MM.1S (cell line): Measurements from ENCODE around the gene FNTB.

Experiments
- EZH2phosphoT487 ChIP-seq: fragments of 300-600 bp; sonication (generic); IDR thresholded peaks from 2 replicates; pipeline ENCODE4 v1.6.1; 2018; ENCODE audit warnings: antibody characterized with exemption, low read length
- TF ChIP-seq, protein P1 (sequence below): fragments of 300-600 bp; sonication (generic); IDR thresholded peaks from 2 replicates; pipeline ENCODE4 v1.5.1; 2016; ENCODE audit warnings: antibody characterized with exemption, low read length, mixed read lengths

DNA sequence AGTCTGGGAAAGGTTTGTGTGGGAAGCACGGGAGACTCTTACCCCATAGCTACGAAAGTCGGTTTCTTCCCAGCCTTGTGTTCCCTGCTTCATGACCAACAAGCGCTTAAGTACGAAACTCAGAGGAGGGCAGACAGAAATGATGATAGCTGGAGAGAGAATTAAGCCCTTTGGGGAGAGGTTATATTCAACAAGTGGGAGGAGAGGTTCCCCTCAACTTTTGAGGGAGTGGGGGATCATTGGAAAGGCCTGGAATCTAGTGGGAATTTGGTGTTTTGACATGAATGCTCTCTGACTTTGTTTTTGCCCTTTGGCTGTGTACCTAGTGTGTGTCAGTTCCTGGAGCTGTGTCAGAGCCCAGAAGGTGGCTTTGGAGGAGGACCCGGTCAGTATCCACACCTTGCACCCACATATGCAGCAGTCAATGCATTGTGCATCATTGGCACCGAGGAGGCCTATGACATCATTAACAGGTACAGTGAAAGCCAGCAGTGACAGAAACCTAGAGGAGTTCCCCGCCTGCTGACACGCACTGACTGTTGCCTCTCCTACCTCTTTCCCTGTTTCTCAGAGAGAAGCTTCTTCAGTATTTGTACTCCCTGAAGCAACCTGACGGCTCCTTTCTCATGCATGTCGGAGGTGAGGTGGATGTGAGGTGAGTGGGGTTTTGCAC is 40.6 kb downstream of the FNTB start:
- TF ChIP-seq, protein P1, sequence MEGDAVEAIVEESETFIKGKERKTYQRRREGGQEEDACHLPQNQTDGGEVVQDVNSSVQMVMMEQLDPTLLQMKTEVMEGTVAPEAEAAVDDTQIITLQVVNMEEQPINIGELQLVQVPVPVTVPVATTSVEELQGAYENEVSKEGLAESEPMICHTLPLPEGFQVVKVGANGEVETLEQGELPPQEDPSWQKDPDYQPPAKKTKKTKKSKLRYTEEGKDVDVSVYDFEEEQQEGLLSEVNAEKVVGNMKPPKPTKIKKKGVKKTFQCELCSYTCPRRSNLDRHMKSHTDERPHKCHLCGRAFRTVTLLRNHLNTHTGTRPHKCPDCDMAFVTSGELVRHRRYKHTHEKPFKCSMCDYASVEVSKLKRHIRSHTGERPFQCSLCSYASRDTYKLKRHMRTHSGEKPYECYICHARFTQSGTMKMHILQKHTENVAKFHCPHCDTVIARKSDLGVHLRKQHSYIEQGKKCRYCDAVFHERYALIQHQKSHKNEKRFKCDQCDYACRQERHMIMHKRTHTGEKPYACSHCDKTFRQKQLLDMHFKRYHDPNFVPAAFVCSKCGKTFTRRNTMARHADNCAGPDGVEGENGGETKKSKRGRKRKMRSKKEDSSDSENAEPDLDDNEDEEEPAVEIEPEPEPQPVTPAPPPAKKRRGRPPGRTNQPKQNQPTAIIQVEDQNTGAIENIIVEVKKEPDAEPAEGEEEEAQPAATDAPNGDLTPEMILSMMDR = no peak
- TF ChIP-seq EZH2phosphoT487 = no peak
